A673 (cell line): ENCODE data around the gene AHRR. TPM values are rescaled to one million over a fixed set of nuclear protein-coding genes. Genes with fewer than 3 reads are reported as not detected.

Source experiments
- BruUV-seq: library from RNA; stranded (reverse); fragments of 400-500 nt; replicated peaks from 2 replicates; lab custom pipeline; 2021; lab: Mats Ljungman, UMichigan
- CTCF ChIA-PET: fragments of 300-600 bp; sonication (Branson Sonifier 250); formaldehyde crosslinking; loops from one replicate; lab custom pipeline; 2022; ENCODE audit warnings: antibody characterized with exemption; lab: Charles Lee
- POLR2A ChIA-PET: fragments of 300-600 bp; sonication (Branson Sonifier 250); formaldehyde crosslinking; loops from one replicate; lab custom pipeline; 2022; ENCODE audit warnings: antibody characterized with exemption; ENCODE audit not compliant: low non-redundant PET; lab: Charles Lee
- DNase-seq: peaks from one replicate; pipeline ENCODE4 v3.0.0-alpha.2; 2015; ENCODE audit warnings: low spot score
- H3K27ac ChIP-seq: fragments of 200-600 bp; sonication (generic); 2 replicates; pipeline ENCODE4 v1.5.1; 2016; ENCODE audit warnings: mixed run types, low read depth, mild to moderate bottlenecking, mixed read lengths, antibody characterized with exemption, low read length; ENCODE audit not compliant: poor library complexity, severe bottlenecking
- H3K27me3 ChIP-seq: fragments of 200-600 bp; sonication (generic); replicated peaks from 2 replicates; pipeline ENCODE4 v1.6.1; 2017; ENCODE audit warnings: mixed run types, low read depth, mild to moderate bottlenecking, mixed read lengths, antibody characterized with exemption, low read length; ENCODE audit not compliant: insufficient read depth, poor library complexity
- H3K36me3 ChIP-seq: fragments of 200-600 bp; sonication (generic); 2 replicates; pipeline ENCODE4 v1.6.1; 2016; ENCODE audit warnings: mixed run types, mild to moderate bottlenecking, mixed read lengths, antibody characterized with exemption, low read length; ENCODE audit not compliant: insufficient read depth, poor library complexity, severe bottlenecking
- H3K4me1 ChIP-seq: fragments of 200-600 bp; sonication (generic); 2 replicates; pipeline ENCODE4 v1.6.1; 2017; ENCODE audit warnings: mixed run types, mild to moderate bottlenecking, mixed read lengths, antibody characterized with exemption, low read length; ENCODE audit not compliant: insufficient read depth, poor library complexity, severe bottlenecking
- H3K4me3 ChIP-seq: fragments of 200-600 bp; sonication (generic); 2 replicates; pipeline ENCODE4 v1.5.1; 2016; ENCODE audit warnings: low read depth, mixed run types, mild to moderate bottlenecking, mixed read lengths, low read length; ENCODE audit not compliant: poor library complexity, severe bottlenecking
- H3K9me3 ChIP-seq: fragments of 200-600 bp; sonication (generic); 2 replicates; pipeline ENCODE4 v1.6.1; 2016; ENCODE audit warnings: mixed run types, low read depth, mild to moderate bottlenecking, mixed read lengths, antibody characterized with exemption, low read length; ENCODE audit not compliant: poor library complexity, severe bottlenecking
- CTCF ChIP-seq: fragments of 300-800, 200-600 bp; sonication (generic); conservative IDR thresholded peaks from 2 replicates; pipeline ENCODE4 v1.5.1; 2017; ENCODE audit warnings: low read depth, mild to moderate bottlenecking, antibody characterized with exemption, low read length, moderate library complexity, mixed read lengths
- EZH2 ChIP-seq: fragments of 200-600 bp; sonication (generic); IDR thresholded peaks from 2 replicates; pipeline ENCODE4 v1.6.1; 2017; ENCODE audit warnings: borderline replicate concordance, low read depth, mild to moderate bottlenecking, mixed read lengths, antibody characterized with exemption, low read length; ENCODE audit not compliant: poor library complexity, severe bottlenecking
- intact Hi-C: fragments of 100-400 bp; cut with micrococcal nuclease; formaldehyde crosslinking; loops from one replicate; pipeline ENCODE4 v1.10.0; 2022; ENCODE audit not compliant: unreplicated experiment
- total RNA-seq: library from RNA; stranded (reverse); gene quantifications from 2 replicates; pipeline ENCODE4 v1.2.3, GENCODE V29; 2021

The AHRR gene
- total RNA-seq, 1 experiment from 2014 or later, result 2.2 TPM

- POLR2A ChIA-PET, result no interaction called here
- Histone ChIP-seq H3K36me3 (peaks cover 47% of the 10 kb centered on the region), H3K4me3 (no peak overlapping the region), H3K27me3 (no peaks in the 10 kb centered on the region), H3K4me1 (no peaks in the 10 kb centered on the region), H3K9me3 (peaks cover 8% of the 10 kb centered on the region), H3K27ac (no peak overlapping the region)
- TF ChIP-seq CTCF (no peak), EZH2 (no peak)
- no peak for DNase-seq
- BruUV-seq, result no TSS peak
- CTCF ChIA-PET, result no interaction called here
- intact Hi-C loops, result no loop called here
Observed at GRCh38 chr5:456351-457194, 135.1 kb downstream of the AHRR start.

GRCh38 chr5:457195-457961 lies 135.9 kb downstream of the AHRR start:
- intact Hi-C loops, result no loop called here
- TF ChIP-seq CTCF (no peak), EZH2 (no peak)
- H3K27ac ChIP-seq, result no peak overlapping the region
- BruUV-seq, result no TSS peak
- no peak for DNase-seq
- POLR2A ChIA-PET, result no interaction called here
- H3K4me3 ChIP-seq, result no peak overlapping the region
- H3K36me3 ChIP-seq, result peaks cover 43% of the 10 kb centered on the region
- no peaks in the 10 kb centered on the region for H3K4me1 ChIP-seq
- peaks cover under 1% of the 10 kb centered on the region for H3K9me3 ChIP-seq
- CTCF ChIA-PET, result no interaction called here
- no peaks in the 10 kb centered on the region for H3K27me3 ChIP-seq

GRCh38 chr5:458547-459353 lies 137.2 kb downstream of the AHRR start:
- intact Hi-C loops, result no loop called here
- POLR2A ChIA-PET, result no interaction called here
- BruUV-seq, result no TSS peak
- DNase-seq, result no peak
- H3K4me1 ChIP-seq, result no peaks in the 10 kb centered on the region
- CTCF ChIA-PET, result no interaction called here
- no peak overlapping the region for H3K4me3 ChIP-seq
- no peak overlapping the region for H3K27ac ChIP-seq
- no peaks in the 10 kb centered on the region for H3K9me3 ChIP-seq
- H3K36me3 ChIP-seq, result peaks cover 35% of the 10 kb centered on the region
- no peak for TF ChIP-seq CTCF
- H3K27me3 ChIP-seq, result no peaks in the 10 kb centered on the region
